Neural progenitor cell (in vitro differentiated cells): ENCODE measurements around the gene EZH1. TPM values are rescaled to one million over a fixed set of nuclear protein-coding genes. Genes with fewer than 3 reads are reported as not detected.
A peak's percentile ranks its signal among the peaks of the same experiment; 100 is the strongest.

ENCODE experiments used
- DNase-seq: peaks from one replicate; pipeline ENCODE4 v3.0.0-alpha.2; 2016; ENCODE audit warnings: low spot score
- H2AFZ ChIP-seq: fragments of 200-600 bp; sonication (generic); replicated peaks from 2 replicates; pipeline ENCODE4 v1.6.1; 2016; ENCODE audit warnings: antibody characterized with exemption
- H3F3A ChIP-seq: fragments of 200-600 bp; sonication (generic); 2 replicates; pipeline ENCODE4 v1.6.1; 2016; ENCODE audit warnings: antibody characterized with exemption, low read depth
- H3K27ac ChIP-seq: fragments of 200-600 bp; sonication (generic); 2 replicates; pipeline ENCODE4 v1.5.1; 2016; ENCODE audit warnings: mild to moderate bottlenecking
- H3K27me3 ChIP-seq: fragments of 200-600 bp; sonication (generic); 2 replicates; pipeline ENCODE4 v1.6.1; 2016; ENCODE audit warnings: mild to moderate bottlenecking, moderate library complexity
- H3K36me3 ChIP-seq: fragments of 200-600 bp; sonication (generic); 2 replicates; pipeline ENCODE4 v1.5.1; 2016
- H3K4me1 ChIP-seq: fragments of 200-600 bp; sonication (generic); 2 replicates; pipeline ENCODE4 v1.6.1; 2016; ENCODE audit warnings: mixed run types
- H3K4me2 ChIP-seq: fragments of 200-600 bp; sonication (generic); 2 replicates; pipeline ENCODE4 v1.6.1; 2016
- H3K4me3 ChIP-seq: fragments of 200-600 bp; sonication (generic); 2 replicates; pipeline ENCODE4 v1.5.1; 2016
- H3K79me2 ChIP-seq: fragments of 200-600 bp; sonication (generic); 2 replicates; pipeline ENCODE4 v1.6.1; 2016; ENCODE audit warnings: low read depth
- H3K9ac ChIP-seq: fragments of 200-600 bp; sonication (generic); 2 replicates; pipeline ENCODE4 v1.6.1; 2016
- H3K9me3 ChIP-seq: fragments of 200-600 bp; sonication (generic); 2 replicates; pipeline ENCODE4 v1.5.1; 2016; ENCODE audit warnings: low read depth
- H4K20me1 ChIP-seq: fragments of 200-600 bp; sonication (generic); 2 replicates; pipeline ENCODE4 v1.6.1; 2016; ENCODE audit warnings: low read depth
- H3K27ac Mint-ChIP-seq: 3 replicates; pipeline ENCODE4 v1.8.0; 2021; ENCODE audit warnings: mixed read lengths
- H3K27me3 Mint-ChIP-seq: 2 replicates; pipeline ENCODE4 v1.8.0; 2022; ENCODE audit warnings: low read depth, mild to moderate bottlenecking, inconsistent platforms, moderate library complexity, mixed read lengths; ENCODE audit not compliant: insufficient read depth
- H3K36me3 Mint-ChIP-seq: 3 replicates; pipeline ENCODE4 v1.8.0; 2021; ENCODE audit warnings: mixed read lengths
- H3K4me1 Mint-ChIP-seq: 3 replicates; pipeline ENCODE4 v1.8.0; 2021; ENCODE audit warnings: mixed read lengths
- H3K4me3 Mint-ChIP-seq: 3 replicates; pipeline ENCODE4 v1.8.0; 2021; ENCODE audit warnings: mild to moderate bottlenecking, moderate library complexity, mixed read lengths
- H3K9me3 Mint-ChIP-seq: 3 replicates; pipeline ENCODE4 v1.8.0; 2020; ENCODE audit warnings: mixed read lengths
- EZH2 ChIP-seq: fragments of 200-600 bp; sonication (generic); IDR thresholded peaks from 2 replicates; pipeline ENCODE4 v1.6.1; 2017; ENCODE audit warnings: antibody characterized with exemption, mild to moderate bottlenecking, moderate library complexity
- EZH2phosphoT487 ChIP-seq: fragments of 200-600 bp; sonication (generic); IDR thresholded peaks from 2 replicates; pipeline ENCODE4 v1.6.1; 2017; ENCODE audit warnings: antibody characterized with exemption
- total RNA-seq: library from RNA; depleted of rRNA; stranded (reverse); fragments of >200 nt; gene quantifications from 2 replicates; pipeline ENCODE4 v1.2.3, GENCODE V29; 2015; ENCODE audit warnings: low replicate concordance
- TF ChIP-seq, protein P1 (sequence below): fragments of 200-600 bp; sonication (generic); IDR thresholded peaks from 2 replicates; pipeline ENCODE4 v1.5.1; 2017; ENCODE audit warnings: antibody characterized with exemption, mild to moderate bottlenecking

Gene EZH1
- total RNA-seq, 1 donor from 2014 or later: 48.5 TPM

DNA sequence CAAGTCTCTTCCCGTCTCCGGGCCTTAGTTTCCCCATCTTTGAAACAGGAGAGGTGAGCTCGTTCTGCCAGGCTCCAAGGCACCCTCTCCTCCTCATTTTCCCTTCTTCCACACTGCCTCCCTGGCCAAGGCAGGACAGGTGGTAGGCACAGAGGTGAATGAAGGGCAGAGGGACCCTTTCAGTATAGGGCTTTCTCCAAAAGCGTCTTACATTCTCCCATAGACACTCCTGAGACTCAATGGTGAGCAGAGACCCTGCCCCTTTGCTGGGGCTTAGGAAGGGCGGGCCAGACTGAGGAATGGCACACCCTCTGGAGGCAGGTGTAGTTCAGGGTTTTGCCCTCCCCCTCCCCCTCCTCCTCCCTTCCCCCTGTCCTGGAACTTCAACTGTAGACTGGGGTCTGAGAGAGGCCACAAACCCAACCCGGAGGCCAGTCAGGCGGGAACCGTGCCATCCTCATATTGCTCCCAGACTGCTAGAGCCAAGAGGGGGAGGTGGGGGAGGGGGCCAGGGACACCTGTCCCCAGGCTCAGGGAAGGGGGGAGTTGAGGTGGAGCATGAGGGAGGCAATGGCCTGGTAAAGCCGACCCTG lies 70.0 kb downstream of the EZH1 start:
- Histone ChIP-seq H3K27me3 (peaks cover 61% of the 10 kb centered on the region), H3K4me1 (peaks cover 35% of the 10 kb centered on the region), H3K9ac (no peak overlapping the region), H3K27ac (no peak overlapping the region), H3F3A (peaks cover 53% of the 10 kb centered on the region), H3K4me3 (peak overlapping the region; percentile 70), H3K79me2 (peaks cover 11% of the 10 kb centered on the region), H3K4me2 (peak overlapping the region; percentile 95), H4K20me1 (peaks cover 51% of the 10 kb centered on the region), H3K36me3 (no peaks in the 10 kb centered on the region), H2AFZ (no peak overlapping the region), H3K9me3 (no peaks in the 10 kb centered on the region)
- peak overlapping the region; percentile 80 for H3K4me3 Mint-ChIP-seq
- H3K9me3 Mint-ChIP-seq: no peaks in the 10 kb centered on the region
- H3K4me1 Mint-ChIP-seq: peaks cover 38% of the 10 kb centered on the region
- DNase-seq: peak; percentile 44
- H3K27me3 Mint-ChIP-seq: peaks cover 8% of the 10 kb centered on the region
- H3K36me3 Mint-ChIP-seq: peaks cover 8% of the 10 kb centered on the region
- TF ChIP-seq EZH2phosphoT487 (no peak), EZH2 (no peak)
- TF ChIP-seq, protein P1, sequence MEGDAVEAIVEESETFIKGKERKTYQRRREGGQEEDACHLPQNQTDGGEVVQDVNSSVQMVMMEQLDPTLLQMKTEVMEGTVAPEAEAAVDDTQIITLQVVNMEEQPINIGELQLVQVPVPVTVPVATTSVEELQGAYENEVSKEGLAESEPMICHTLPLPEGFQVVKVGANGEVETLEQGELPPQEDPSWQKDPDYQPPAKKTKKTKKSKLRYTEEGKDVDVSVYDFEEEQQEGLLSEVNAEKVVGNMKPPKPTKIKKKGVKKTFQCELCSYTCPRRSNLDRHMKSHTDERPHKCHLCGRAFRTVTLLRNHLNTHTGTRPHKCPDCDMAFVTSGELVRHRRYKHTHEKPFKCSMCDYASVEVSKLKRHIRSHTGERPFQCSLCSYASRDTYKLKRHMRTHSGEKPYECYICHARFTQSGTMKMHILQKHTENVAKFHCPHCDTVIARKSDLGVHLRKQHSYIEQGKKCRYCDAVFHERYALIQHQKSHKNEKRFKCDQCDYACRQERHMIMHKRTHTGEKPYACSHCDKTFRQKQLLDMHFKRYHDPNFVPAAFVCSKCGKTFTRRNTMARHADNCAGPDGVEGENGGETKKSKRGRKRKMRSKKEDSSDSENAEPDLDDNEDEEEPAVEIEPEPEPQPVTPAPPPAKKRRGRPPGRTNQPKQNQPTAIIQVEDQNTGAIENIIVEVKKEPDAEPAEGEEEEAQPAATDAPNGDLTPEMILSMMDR: no peak
- no peak overlapping the region for H3K27ac Mint-ChIP-seq

DNA sequence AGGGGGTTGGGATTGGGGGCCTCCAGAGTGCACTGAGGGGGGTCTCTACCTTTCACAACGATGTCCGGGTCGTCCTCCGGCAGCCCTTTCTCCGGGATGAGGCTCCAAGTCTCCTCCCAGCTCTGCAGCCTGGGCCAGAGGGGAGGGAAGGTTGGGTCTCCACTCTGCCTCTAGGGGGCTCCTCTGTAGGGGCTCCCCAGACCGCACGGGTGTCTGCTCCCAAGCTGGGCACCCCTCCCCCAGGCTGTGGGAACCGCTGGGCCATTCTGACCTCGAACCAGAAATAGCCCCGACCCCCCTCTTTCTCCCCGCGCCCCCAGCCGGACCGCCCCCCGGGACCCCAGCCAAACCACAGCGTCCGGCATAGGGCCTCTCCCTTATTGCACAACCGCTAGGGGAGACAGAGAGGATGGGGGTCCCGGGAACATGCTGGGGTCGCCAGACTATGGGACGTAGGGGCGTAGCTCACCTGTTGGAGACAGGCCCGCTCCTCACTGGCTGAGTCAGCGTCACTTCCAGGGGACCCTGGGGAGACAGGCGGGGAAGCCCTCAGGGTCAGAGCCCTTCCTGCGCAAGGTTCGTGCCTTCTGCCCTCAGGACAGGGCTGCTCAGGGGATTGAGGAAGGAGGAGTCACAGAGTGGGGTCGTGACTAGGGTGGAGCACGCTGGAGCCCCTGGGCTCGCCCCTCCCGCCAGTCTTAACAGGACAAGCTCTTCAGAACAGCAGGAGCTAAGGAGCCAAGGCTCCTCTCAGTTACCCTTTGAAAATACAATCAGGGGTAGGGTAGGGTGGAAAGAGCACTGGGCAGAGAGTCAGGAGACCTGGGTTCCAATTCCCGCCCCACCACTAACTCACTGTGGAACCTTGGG lies 70.7 kb downstream of the EZH1 start:
- no peak overlapping the region for H3K27ac ChIP-seq

DNA sequence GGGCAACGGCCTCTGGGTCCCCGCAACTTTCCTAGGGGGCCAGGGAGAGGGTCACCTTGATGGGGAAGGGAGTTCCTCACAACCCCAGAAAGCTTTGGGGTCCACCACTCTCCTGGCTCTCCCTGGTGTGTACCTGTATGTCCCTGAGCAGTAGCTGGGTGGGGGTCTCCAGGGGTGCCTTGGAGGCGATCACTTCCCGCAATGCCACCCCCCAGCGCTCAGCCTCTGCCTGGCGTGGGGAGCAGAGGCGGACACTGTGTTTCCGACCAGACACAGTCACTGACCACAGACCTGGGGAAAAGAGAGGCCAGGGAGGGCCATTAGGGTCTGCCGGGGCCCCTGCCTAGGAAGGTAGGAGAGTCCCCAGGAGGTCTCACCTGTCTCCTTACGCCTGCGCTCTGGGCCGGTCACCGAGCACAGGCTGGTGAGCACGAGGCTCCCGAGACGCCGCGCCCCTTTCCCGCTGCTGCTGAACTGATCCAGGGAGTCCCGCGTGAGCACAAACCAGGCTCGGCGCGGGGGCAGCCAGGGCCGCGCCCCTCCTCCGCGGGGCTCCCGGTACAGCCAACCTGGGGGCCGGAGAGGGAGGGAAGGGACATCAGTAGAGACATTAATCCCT lies 71.5 kb downstream of the EZH1 start:
- Mint-ChIP-seq H3K36me3 (peaks cover 18% of the 10 kb centered on the region), H3K27me3 (peaks cover 10% of the 10 kb centered on the region), H3K9me3 (no peaks in the 10 kb centered on the region), H3K4me3 (no peak overlapping the region), H3K27ac (no peak overlapping the region), H3K4me1 (peaks cover 36% of the 10 kb centered on the region)
- Histone ChIP-seq H3K9me3 (no peaks in the 10 kb centered on the region), H3K4me2 (peak overlapping the region; percentile 95), H2AFZ (no peak overlapping the region), H3F3A (peaks cover 52% of the 10 kb centered on the region), H3K4me1 (peaks cover 27% of the 10 kb centered on the region), H3K4me3 (no peak overlapping the region), H3K9ac (no peak overlapping the region), H3K79me2 (peaks cover 11% of the 10 kb centered on the region), H3K36me3 (no peaks in the 10 kb centered on the region), H4K20me1 (peaks cover 59% of the 10 kb centered on the region), H3K27ac (no peak overlapping the region), H3K27me3 (peaks cover 60% of the 10 kb centered on the region)
- DNase-seq: no peak
- no peak for TF ChIP-seq EZH2phosphoT487
- TF ChIP-seq, protein P1: no peak
- TF ChIP-seq EZH2: no peak

More for the DNA sequence above, 70.7 kb downstream of the EZH1 start:
- peaks cover 11% of the 10 kb centered on the region for H3K79me2 ChIP-seq
- peak; percentile 74 for DNase-seq
- H3K9me3 ChIP-seq: no peaks in the 10 kb centered on the region
- Mint-ChIP-seq H3K9me3 (no peaks in the 10 kb centered on the region), H3K36me3 (peaks cover 14% of the 10 kb centered on the region), H3K4me1 (peaks cover 38% of the 10 kb centered on the region), H3K27me3 (peaks cover 8% of the 10 kb centered on the region), H3K4me3 (peak overlapping the region; percentile 80), H3K27ac (no peak overlapping the region)
- H3K27me3 ChIP-seq: peaks cover 60% of the 10 kb centered on the region
- H3F3A ChIP-seq: peaks cover 53% of the 10 kb centered on the region
- no peaks in the 10 kb centered on the region for H3K36me3 ChIP-seq
- H2AFZ ChIP-seq: no peak overlapping the region
- H3K4me1 ChIP-seq: peaks cover 34% of the 10 kb centered on the region
- peak overlapping the region; percentile 95 for H3K4me2 ChIP-seq
- no peak overlapping the region for H3K9ac ChIP-seq
- peak overlapping the region; percentile 70 for H3K4me3 ChIP-seq
- TF ChIP-seq EZH2 (no peak), EZH2phosphoT487 (no peak)
- TF ChIP-seq, protein P1: peak; percentile 63
- peaks cover 58% of the 10 kb centered on the region for H4K20me1 ChIP-seq
